HEK293 (cell line): ENCODE measurements around the gene PRKCZ.

Experiments
- CTCF ChIA-PET: fragments of 350-600 bp; formaldehyde crosslinking; extraction: SDS; loops from one replicate; lab custom pipeline; 2021; ENCODE audit warnings: antibody characterized with exemption; lab: Yijun Ruan, JAX
- POLR2A ChIA-PET: fragments of 300-600 bp; formaldehyde crosslinking; extraction: SDS; loops from one replicate; lab custom pipeline; 2020; ENCODE audit warnings: antibody characterized with exemption, inconsistent platforms; lab: Yijun Ruan, JAX
- H3K27ac ChIP-seq: fragments of 200-500 bp; sonication (Bioruptor generic); 2 replicates; pipeline ENCODE4 v1.5.1; 2014; ENCODE audit warnings: low read depth, low read length, control low read depth, inconsistent platforms; ENCODE audit errors: extremely low read depth
- H3K36me3 ChIP-seq, 2 experiments: fragments of 200-500 bp in 1 of 2; sonication (Bioruptor generic) in 1 of 2; 1 replicate in 1 of 2; 2 replicates in 1 of 2; pipeline ENCODE4 v1.5.1; 2014 to 2017; ENCODE audit warnings: inconsistent platforms in 2 of 2, low read length in 2 of 2; ENCODE audit not compliant: control insufficient read depth in 2 of 2, insufficient read depth in 1 of 2
- H3K4me1 ChIP-seq: fragments of 200-500 bp; sonication (Bioruptor generic); 2 replicates; pipeline ENCODE4 v1.5.1; 2014; ENCODE audit warnings: mild to moderate bottlenecking, low read length, inconsistent platforms; ENCODE audit not compliant: control insufficient read depth, insufficient read depth
- H3K4me3 ChIP-seq: 2 replicates; pipeline ENCODE4 v1.5.1; 2011; ENCODE audit warnings: low read depth, mild to moderate bottlenecking, control low read depth, low read length, moderate library complexity
- H3K9me3 ChIP-seq: fragments of 200-500 bp; sonication (Bioruptor generic); 2 replicates; pipeline ENCODE4 v1.5.1; 2014; ENCODE audit warnings: low read depth, low read length, inconsistent platforms; ENCODE audit not compliant: control insufficient read depth, insufficient read depth
- HIC1 ChIP-seq: fragments of 450-650 bp; formaldehyde crosslinking; IDR thresholded peaks from 2 replicates; pipeline ENCODE4 v1.5.1; 2016; ENCODE audit warnings: missing biosample characterization, missing genetic modification characterization
- MZF1 ChIP-seq: fragments of 450-650 bp; formaldehyde crosslinking; IDR thresholded peaks from 2 replicates; pipeline ENCODE4 v1.5.1; 2017; ENCODE audit warnings: missing biosample characterization, missing genetic modification characterization, borderline replicate concordance
- YY2 ChIP-seq: fragments of 450-650 bp; formaldehyde crosslinking; IDR thresholded peaks from 2 replicates; pipeline ENCODE4 v1.5.1; 2016; ENCODE audit warnings: missing biosample characterization, missing genetic modification characterization
- ZBTB8A ChIP-seq: fragments of 450-650 bp; formaldehyde crosslinking; IDR thresholded peaks from 2 replicates; pipeline ENCODE4 v1.5.1; 2016; ENCODE audit warnings: missing biosample characterization, missing genetic modification characterization
- ZFHX2 ChIP-seq: fragments of 450-650 bp; formaldehyde crosslinking; conservative IDR thresholded peaks from 2 replicates; pipeline ENCODE4 v1.5.1; 2016; ENCODE audit warnings: missing biosample characterization, missing genetic modification characterization
- ZFP41 ChIP-seq: fragments of 450-650 bp; formaldehyde crosslinking; IDR thresholded peaks from 2 replicates; pipeline ENCODE4 v1.5.1; 2016; ENCODE audit warnings: missing biosample characterization, missing genetic modification characterization, borderline replicate concordance
- ZIC2 ChIP-seq: fragments of 450-650 bp; formaldehyde crosslinking; IDR thresholded peaks from 2 replicates; pipeline ENCODE4 v1.5.1; 2016; ENCODE audit warnings: missing biosample characterization, missing genetic modification characterization
- ZNF16 ChIP-seq: fragments of 450-650 bp; formaldehyde crosslinking; IDR thresholded peaks from 2 replicates; pipeline ENCODE4 v1.5.1; 2016; ENCODE audit warnings: low read depth, missing biosample characterization, missing genetic modification characterization
- ZNF184 ChIP-seq: fragments of 450-650 bp; IDR thresholded peaks from 2 replicates; pipeline ENCODE4 v1.5.1; 2018; ENCODE audit warnings: missing biosample characterization, mild to moderate bottlenecking, missing genetic modification characterization
- ZNF311 ChIP-seq: fragments of 450-650 bp; formaldehyde crosslinking; IDR thresholded peaks from 2 replicates; pipeline ENCODE4 v1.5.1; 2017; ENCODE audit warnings: missing biosample characterization, missing genetic modification characterization, borderline replicate concordance
- ZNF423 ChIP-seq: fragments of 450-650 bp; formaldehyde crosslinking; IDR thresholded peaks from 2 replicates; pipeline ENCODE4 v1.5.1; 2016; ENCODE audit warnings: missing biosample characterization, missing genetic modification characterization
- ZNF426 ChIP-seq: fragments of 450-650 bp; formaldehyde crosslinking; IDR thresholded peaks from 2 replicates; pipeline ENCODE4 v1.5.1; 2017; ENCODE audit warnings: missing biosample characterization, missing genetic modification characterization, mild to moderate bottlenecking, inconsistent platforms, moderate library complexity
- ZNF544 ChIP-seq: fragments of 450-650 bp; formaldehyde crosslinking; IDR thresholded peaks from 2 replicates; pipeline ENCODE4 v1.5.0; 2017; ENCODE audit warnings: missing biosample characterization, missing genetic modification characterization
- ZNF548 ChIP-seq: fragments of 450-650 bp; formaldehyde crosslinking; IDR thresholded peaks from 2 replicates; pipeline ENCODE4 v1.5.1; 2016; ENCODE audit warnings: missing biosample characterization, missing genetic modification characterization
- ZNF558 ChIP-seq: fragments of 450-650 bp; formaldehyde crosslinking; IDR thresholded peaks from 2 replicates; pipeline ENCODE4 v1.5.1; 2016; ENCODE audit warnings: missing biosample characterization, missing genetic modification characterization
- ZNF600 ChIP-seq: fragments of 450-650 bp; formaldehyde crosslinking; IDR thresholded peaks from 2 replicates; pipeline ENCODE4 v1.5.1; 2016; ENCODE audit warnings: missing biosample characterization, missing genetic modification characterization
- ZNF621 ChIP-seq: fragments of 450-650 bp; formaldehyde crosslinking; IDR thresholded peaks from 2 replicates; pipeline ENCODE4 v1.5.1; 2017; ENCODE audit warnings: missing biosample characterization, missing genetic modification characterization
- ZNF660 ChIP-seq: fragments of 450-650 bp; IDR thresholded peaks from 2 replicates; pipeline ENCODE4 v1.5.1; 2018; ENCODE audit warnings: missing biosample characterization, mild to moderate bottlenecking, missing genetic modification characterization
- TF ChIP-seq, protein P1 (sequence below): sonication (generic); formaldehyde crosslinking; IDR thresholded peaks from 2 replicates; pipeline ENCODE4 v1.8.1; 2022; ENCODE audit warnings: mild to moderate bottlenecking, moderate library complexity, missing genetic modification reagents

PRKCZ gene

DNA sequence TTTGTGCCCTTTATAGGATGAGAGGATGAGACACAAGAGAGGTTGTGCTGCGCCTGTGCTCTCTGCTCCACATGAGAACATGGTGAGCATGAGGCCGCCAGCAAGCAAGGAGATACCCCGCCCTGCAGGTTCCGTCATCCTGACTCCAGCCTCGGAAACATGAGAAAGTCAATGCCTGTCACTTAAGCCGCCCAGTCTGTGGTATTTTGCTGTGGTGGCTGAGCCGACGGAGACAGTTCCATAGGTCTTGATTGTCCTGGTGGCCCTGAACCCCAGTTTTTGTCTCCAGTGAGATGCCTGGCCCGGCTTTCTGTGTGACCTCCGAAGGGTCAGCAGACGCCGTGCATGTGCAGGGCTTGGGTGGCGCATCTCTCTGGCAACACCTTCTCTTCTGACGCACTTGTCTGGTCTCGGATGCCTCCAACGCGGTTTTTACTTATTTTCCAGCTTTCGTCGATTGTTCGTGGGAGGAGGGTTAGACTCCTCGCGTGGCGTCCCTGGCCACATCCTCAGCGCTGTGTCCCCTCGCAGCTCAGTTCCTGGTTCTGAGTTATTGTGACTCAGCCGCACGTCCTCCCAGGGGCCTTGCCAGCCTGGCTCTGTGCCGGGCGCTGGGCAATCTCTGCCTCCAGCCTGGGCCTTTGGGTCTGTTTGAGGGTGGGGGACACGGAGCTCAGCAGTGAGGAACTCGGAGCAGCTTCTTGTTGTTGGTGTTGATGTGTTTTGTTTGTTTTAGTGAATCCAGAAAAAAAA, 74.4 kb downstream of the PRKCZ start (continued):
- TF ChIP-seq ZBTB8A (tag by site-specific recombination): no peak
- no peak for TF ChIP-seq ZNF558
- TF ChIP-seq ZNF660 (tag by site-specific recombination): no peak

DNA sequence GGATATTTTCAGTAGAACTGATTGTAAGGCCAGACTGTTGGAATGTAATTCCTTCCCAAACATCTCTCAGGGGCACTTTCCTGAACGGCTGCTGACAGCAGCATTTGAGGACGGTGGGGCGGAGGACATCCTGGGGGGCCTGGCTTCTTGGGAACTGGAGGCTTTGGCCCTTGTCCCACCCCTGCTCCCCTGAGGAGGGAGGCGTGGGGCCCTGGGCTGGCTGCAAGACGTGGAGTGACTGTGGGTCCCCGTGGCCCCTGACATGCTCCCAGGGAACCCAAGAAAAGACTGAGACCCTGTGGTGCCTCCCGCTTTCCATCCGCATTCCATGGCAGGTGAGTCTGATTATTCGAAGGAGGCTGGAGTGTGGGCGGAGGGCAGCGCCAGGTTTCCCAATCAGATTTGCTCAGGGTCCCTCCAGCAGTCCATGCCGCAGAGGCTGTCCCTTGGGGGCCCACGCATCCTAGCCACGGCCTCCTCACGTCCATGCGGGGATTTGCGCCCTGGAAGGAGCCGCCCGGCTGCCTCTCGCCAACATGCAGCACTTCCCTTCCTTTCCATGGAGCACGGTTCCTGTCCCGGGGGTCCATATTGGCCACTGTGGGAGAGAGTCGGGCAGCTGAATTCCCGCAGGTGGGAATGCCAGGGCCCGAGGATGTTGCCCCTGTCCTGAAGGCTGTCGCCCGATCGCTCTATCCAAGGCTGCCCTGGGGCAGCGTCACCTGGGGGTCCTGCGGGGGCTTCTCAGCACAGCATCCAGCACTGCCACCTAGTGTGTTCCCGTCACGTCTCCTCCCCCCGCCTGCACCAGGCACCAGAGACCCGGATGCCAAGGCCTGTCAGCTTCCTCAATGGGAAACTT, 75.4 kb downstream of the PRKCZ start:
- CTCF ChIA-PET: no interaction called here

GRCh38 chr1:2126331-2127186, 76.3 kb downstream of the PRKCZ start:
- CTCF ChIA-PET: no interaction called here
- TF ChIP-seq HIC1 (tag by site-specific recombination): 0 out of 2 replicates have a peak, but pooled peaks have one; percentile 12
- no peak for TF ChIP-seq YY2 (tag by site-specific recombination)

More for the DNA sequence above, 75.4 kb downstream of the PRKCZ start:
- TF ChIP-seq ZNF184: no peak
- TF ChIP-seq, protein P1, sequence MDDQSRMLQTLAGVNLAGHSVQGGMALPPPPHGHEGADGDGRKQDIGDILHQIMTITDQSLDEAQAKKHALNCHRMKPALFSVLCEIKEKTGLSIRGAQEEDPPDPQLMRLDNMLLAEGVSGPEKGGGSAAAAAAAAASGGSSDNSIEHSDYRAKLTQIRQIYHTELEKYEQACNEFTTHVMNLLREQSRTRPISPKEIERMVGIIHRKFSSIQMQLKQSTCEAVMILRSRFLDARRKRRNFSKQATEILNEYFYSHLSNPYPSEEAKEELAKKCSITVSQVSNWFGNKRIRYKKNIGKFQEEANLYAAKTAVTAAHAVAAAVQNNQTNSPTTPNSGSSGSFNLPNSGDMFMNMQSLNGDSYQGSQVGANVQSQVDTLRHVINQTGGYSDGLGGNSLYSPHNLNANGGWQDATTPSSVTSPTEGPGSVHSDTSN (CRISPR knock-in tag): no peak
- TF ChIP-seq ZNF311: no peak
- no peak for TF ChIP-seq ZNF621 (tag by site-specific recombination)
- no peak for TF ChIP-seq ZNF548 (tag by site-specific recombination)
- no peak for TF ChIP-seq ZNF600 (tag by site-specific recombination)
- no peak for TF ChIP-seq ZIC2 (tag by site-specific recombination)
- no peak for TF ChIP-seq ZNF423
- no peak for TF ChIP-seq ZFHX2
- no peak for TF ChIP-seq ZNF544 (tag by site-specific recombination)
- TF ChIP-seq ZNF16: no peak
- TF ChIP-seq ZNF426 (tag by site-specific recombination): no peak
- TF ChIP-seq MZF1 (tag by site-specific recombination): no peak
- TF ChIP-seq ZFP41 (tag by site-specific recombination): no peak
- Histone ChIP-seq H3K27ac (no peak overlapping the region), H3K9me3 (no peaks in the 10 kb centered on the region), H3K4me3 (no peak overlapping the region), H3K4me1 (no peaks in the 10 kb centered on the region), H3K36me3 (no peaks in the 10 kb centered on the region)
- POLR2A ChIA-PET: no interaction called here

More at GRCh38 chr1:2126331-2127186, 76.3 kb downstream of the PRKCZ start:
- Histone ChIP-seq H3K36me3 (no peaks in the 10 kb centered on the region), H3K4me1 (no peaks in the 10 kb centered on the region), H3K27ac (no peak overlapping the region), H3K4me3 (no peak overlapping the region), H3K9me3 (no peaks in the 10 kb centered on the region)
- POLR2A ChIA-PET: no interaction called here
